Heart left ventricle (tissue), 13 donors: ENCODE measurements around the gene KIF1A.
"Not testable (repeated sequence)": the region's sequence is repeated elsewhere in the genome, so short reads cannot be mapped to it uniquely, and the experiment has no call there.

Experiments
- CTCF ChIP-seq, 12 donors: fragments of 200-600 bp; sonication (generic) in 4 of 12; IDR thresholded peaks; one replicate each; pipeline versions ENCODE4 v1.5.0 to v1.8.0; 2018 to 2022; ENCODE audit warnings: antibody characterized with exemption in 12 of 12, mild to moderate bottlenecking in 5 of 12
- POLR2A ChIP-seq, 2 donors: fragments of 450-650 bp; IDR thresholded peaks; one replicate each; pipeline ENCODE4 v1.6.1; 2017; ENCODE audit warnings: antibody characterized with exemption in 2 of 2, mild to moderate bottlenecking in 2 of 2, moderate library complexity in 2 of 2
- donor health status: ischemic (EF 13 %, LVEDD 7.1; RV severe dilation, severe dysfunction).
- donor health status: DM: no; HTN: yes; CAD: no.
- donor health status: DM: no; HTN: no; CAD: no.
- donor health status: ischemic (EF 25% LVEDD 6.9; RV normal size, moderate dysfunction).
- donor health status: ischemic (EF 25% LVEDD 5.7; RV mildly dilated, moderate dysfunction).
- donor health status: ischemic (EF 35%, LVEDD 5.7; RV mildly dilated, moderate dysfunction).
- donor health status: nonischemic (EF 11% LVEDD 7.7; RV severe dilation, severe dysfunction).
- donor health status: DM: yes; HTN: yes; CAD: no.
- donor health status: PGD.
- donor health status: ischemic (EF 29% LVEDD 5.4; RV normal size, mild dysfunction).
- donor health status: nonischemic (EF 23%, LVEDD 6.1; RV moderate dilation, normal function).

DNA sequence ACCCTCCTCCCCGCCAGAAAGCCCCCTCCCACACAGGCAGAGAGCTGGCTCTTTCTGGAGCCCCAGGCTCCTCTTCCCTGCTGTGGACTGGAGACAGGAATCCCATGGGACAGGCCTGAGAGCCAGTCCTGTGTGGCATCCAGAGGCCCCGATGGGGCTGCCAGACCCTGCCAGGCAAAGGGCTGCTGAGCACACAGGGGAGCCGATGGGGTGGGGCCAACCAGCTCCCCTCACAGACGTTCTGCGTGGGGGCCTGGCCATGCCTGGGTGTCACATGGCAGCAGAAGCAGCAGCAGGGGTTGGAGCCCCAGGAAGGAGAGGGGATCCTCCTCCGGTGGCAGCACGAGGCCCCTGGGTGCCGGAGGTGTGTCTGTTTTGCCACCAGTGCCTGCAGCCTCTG, 120.2 kb downstream of the KIF1A start:
- not testable (repeated sequence) for TF ChIP-seq POLR2A, CTCF (IDR thresholded peaks at IDR 0.05)
